GM19351 (cell line): ENCODE measurements around the gene MPV17L2.
"Not testable (repeated sequence)": the region's sequence is repeated elsewhere in the genome, so short reads cannot be mapped to it uniquely, and the experiment has no call there.

Source experiments
- ATAC-seq: cut with Tn5 transposase; IDR thresholded peaks from one replicate; pipeline ENCODE4 v1.9.1; 2021; ENCODE audit warnings: mild to moderate bottlenecking, moderate library complexity; ENCODE audit not compliant: unreplicated experiment

MPV17L2 gene

DNA sequence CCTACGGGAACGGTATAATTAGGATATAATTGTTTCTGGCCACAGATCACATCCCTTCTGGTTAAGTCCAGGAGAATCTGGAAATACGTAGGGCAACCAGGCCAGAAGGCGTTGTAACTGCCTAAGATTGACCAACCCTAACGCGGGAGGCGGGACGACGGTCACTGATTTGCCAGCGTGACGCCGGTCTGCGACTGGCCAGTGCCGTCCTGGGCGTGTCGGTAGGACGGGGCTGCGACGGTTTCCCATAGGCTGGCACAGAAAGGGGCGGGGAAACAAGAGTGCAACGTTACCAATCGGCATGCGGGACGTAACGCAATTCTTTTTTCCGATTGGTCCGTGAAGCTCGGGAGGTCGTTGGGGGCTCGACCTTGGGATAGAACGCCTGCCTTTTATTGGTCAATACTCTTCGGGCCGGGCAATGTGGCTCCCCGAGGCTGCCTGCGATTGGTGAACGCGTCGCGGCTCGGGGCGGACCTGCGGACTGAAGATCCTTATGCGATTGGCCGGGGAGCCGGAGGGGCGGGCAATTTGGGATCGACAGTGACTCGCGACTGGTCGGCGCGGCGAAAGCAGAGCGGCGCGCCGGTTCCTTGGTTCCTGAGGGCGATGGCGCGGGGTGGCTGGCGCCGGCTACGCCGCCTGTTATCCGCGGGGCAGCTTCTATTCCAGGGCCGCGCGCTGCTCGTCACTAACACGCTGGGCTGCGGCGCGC lies at the start of gene MPV17L2:
Gene MPV17L2 (plus strand): TSS at position 546 of the 715 bp plus-strand sequence. CDS start 64 bp downstream, at position 610.
- ATAC-seq: peak; percentile 82

DNA sequence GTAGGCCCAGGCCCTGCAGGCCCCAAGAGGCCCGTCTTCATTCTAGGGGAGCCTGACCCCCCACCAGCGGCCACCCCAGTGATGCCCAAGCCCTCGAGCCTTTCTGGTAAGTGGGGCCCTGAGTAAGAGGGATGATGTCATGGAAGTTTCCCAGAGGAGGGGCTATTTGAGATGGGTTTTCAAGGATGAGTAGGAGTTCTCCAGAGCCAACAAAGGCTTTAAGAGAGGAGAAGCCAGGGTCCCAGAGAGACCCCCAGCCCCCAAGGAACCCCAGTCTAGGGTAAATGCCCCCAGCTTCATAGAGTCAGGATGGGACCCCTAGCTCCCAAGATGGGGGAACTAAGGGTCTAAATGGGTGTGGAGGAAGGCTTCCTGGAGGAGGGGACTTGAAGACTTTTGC lies 49.1 kb upstream of the MPV17L2 start:
- no peak for ATAC-seq

DNA sequence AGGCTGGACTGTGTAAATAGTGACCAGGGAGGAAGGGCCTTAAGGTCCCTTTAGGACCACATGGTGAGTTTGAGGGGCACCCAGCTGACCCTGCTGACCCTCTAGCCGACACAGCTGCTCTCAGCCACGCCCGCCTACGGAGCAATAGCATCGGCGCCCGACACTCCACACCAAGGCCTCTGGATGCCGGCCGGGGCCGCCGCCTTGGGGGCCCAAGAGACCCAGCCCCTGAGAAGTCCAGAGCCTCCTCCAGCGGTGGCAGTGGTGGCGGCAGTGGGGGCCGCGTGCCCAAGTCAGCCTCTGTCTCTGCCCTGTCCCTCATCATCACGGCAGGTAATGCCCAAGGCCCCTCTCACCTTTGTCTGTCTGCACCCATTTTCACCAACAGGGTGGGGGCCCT lies 48.7 kb upstream of the MPV17L2 start:
- ATAC-seq: no peak

GRCh38 chr19:18144906-18145305 lies 48.1 kb upstream of the MPV17L2 start:
- no peak for ATAC-seq

DNA sequence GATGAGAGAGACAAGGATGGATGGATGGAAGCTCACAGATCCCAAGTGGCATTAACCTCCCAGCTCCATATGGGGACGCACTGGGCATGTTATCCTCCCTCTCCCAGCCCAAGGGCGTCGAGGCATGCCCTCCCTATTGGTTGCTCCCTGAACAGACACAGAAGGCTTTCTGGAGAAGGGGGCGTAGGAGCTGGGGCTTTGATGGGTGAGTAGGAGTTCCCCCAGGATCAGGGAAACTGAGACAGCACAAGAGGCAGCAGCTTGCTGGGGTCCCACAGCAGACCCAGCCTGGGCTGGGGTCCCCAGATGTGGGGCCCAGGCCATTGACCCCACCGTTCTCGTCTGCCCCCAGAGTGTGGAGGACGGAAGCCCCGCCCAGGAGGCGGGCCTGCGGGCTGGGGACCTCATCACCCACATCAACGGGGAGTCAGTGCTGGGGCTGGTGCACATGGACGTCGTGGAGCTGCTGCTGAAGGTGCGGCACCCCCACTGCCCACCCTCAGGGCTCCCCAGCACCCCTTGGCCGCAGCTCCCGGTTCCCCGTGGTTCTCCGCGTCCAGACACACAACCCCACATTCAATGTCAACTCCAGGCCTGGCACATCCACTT lies 47.5 kb upstream of the MPV17L2 start:
- ATAC-seq: no peak

GRCh38 chr19:18147396-18147795 lies 45.6 kb upstream of the MPV17L2 start:
- no peak for ATAC-seq

DNA sequence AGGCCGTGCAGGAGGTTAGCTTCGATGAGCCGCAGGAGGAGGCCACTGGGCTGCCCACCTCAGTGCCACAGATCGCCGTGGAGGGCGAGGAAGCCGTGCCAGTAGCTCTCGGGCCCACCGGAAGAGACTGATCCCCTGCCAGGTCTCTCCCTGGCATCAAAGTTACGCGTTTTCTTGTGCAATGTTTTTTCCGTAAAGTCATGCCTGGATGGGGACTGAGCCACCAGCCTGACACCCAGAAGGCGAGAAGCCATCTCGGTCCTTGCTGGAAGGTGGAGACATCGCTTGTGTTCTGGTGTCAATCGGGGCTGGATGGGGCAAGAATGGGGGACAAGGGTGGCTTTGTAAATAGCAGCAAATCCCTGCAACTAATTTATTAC lies 43.4 kb upstream of the MPV17L2 start:
- ATAC-seq: no peak

- ATAC-seq: no peak
These were observed 42.0 kb upstream of the MPV17L2 start for GRCh38 chr19:18150776-18151624.

DNA sequence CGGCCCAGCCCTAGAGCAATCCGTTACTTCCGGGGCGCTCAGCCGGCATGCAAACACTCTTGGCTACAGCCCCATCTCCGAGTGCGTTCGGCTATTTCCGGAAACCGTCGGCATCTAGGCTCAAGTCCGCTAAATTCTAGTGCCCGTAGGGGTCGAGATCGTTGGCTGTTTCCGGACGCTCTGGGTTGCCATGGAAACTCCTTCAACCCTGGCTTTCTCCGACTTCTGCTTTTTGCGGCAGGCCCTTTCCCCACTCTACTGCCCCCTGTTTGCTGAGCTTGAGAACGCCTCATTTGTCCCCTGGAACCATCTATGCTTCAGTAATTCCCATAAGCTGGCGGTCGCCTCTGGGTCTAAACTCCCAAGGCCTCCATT lies 40.6 kb upstream of the MPV17L2 start:
- ATAC-seq: peak; percentile 66

- peak; percentile 75 for ATAC-seq
These were observed 40.0 kb upstream of the MPV17L2 start, which contains the start of gene PIK3R2 for GRCh38 chr19:18152817-18153555. Gene PIK3R2 (plus strand): TSS chr19:18153163. CDS start chr19:18155880, 2,717 bp downstream.

DNA sequence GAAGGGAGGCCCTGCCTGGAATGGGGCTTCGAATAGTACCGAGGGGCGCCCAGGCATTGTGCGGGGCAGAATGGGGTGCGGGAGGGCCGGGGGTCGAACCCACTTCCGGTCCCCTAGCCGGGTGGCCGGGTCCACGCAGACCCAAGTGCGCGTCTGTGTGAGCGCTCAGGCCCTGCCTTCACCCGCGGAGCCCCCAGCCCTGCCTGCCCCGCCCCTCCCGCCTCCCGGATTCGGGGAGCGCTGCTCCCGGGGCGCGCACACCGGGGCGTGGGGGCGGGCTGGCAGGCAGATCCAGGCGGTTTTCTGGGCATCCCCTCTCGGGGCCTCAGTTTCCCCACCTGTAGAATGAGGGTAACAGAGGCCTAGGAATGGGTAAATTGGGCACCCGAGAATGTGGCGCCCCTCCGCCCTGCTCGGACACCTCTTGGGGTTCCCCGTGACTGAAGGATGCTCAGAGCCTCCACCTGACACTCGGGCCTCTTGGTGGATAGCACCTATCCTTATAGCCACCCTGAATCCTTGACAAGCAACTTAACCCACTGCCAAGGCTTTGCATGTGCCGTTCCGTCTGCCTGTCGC lies 39.4 kb upstream of the MPV17L2 start:
- peak; percentile 2 for ATAC-seq

DNA sequence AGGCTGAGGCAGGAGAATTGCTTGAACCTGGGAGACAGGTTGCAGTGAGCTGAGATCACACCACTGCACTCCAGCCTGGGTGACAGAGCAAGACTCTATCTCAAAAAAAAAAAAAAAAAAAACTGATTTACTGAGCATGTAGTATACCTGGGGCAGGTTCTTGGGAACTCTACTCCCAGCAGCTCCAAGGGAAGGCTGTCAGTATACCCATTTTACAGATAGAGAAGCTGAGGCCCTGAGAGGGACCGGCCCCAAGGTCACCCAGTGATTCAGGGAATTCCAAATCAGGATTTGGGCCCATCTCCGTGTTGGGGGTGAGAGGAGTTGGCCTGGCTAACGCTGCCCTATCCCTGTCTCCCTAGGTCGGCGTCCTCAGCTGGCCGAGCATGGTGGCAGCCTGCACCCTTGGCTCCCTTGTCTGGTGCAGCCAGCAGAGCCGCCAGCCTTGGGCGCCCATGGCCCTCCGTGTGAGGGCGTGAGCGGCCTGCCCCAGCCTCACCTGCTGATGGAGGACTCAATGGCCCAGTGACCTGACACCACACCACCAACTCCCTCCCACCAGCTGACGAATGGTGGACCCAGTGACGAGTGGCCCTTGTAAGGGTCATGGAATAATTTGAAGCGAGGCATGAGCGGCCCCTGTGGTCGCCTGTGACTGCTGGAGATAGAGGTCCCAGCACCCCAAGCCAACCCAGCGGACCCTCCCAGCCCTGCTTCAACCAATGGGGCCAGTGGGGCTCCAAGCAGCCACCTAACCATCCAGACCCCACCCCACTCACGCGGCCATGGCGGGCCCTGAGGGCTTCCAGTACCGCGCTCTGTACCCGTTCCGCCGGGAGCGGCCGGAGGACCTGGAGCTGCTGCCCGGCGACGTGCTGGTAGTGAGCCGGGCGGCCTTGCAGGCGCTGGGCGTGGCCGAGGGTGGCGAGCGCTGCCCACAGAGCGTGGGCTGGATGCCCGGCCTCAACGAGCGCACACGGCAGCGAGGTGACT lies 37.6 kb upstream of the MPV17L2 start:
- ATAC-seq: no peak

DNA sequence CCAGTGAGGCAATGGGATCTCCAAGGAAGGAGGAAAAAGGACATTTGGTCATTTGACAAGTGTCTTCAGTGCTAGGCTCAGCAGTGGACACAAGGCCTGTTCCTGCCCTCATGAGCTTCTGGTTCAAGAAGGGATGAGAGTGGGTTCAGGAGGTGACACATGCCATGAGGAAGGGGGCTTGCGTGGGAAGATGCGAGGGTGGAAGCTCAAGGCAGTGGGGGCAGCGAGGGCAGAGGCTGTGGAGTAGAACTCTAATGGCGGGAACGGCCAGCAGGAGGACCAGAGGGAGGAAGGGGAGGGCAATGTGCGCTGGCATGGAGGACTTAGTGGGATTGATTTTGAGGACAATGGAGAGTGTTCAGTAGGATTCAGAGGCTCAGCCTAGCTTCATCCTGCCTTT lies 36.8 kb upstream of the MPV17L2 start:
- ATAC-seq: no peak

DNA sequence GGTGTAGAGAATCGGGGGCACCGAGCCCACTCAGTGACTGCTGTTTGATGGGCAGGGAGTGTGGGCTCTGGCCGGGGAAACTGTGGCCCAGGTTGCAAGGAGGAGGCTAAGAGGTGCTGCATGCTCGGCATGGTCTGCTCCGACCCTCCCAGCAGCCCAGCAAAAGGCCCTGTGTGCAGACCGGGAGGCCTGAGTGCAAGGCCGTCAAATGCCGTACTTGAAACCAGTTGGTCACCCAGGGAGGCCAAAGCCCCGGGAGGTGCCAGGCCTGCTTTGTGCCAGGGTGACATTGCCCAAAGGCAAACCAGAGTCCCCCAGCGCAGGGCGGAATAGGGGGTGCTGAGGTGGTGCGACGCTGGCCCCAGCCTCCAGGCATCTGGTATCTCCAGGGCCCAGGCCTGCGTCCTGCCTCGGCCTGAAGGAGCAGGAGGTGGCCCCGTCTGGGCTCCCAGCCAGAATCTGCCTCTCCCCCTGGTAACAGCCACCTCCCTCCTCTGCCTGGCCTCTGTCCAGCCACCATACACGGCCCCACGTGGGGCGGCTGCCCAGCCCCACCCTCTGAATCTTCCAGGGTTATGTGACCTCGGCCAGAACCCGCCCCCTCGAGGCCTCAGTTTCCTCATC lies 36.1 kb upstream of the MPV17L2 start:
- ATAC-seq: no peak

DNA sequence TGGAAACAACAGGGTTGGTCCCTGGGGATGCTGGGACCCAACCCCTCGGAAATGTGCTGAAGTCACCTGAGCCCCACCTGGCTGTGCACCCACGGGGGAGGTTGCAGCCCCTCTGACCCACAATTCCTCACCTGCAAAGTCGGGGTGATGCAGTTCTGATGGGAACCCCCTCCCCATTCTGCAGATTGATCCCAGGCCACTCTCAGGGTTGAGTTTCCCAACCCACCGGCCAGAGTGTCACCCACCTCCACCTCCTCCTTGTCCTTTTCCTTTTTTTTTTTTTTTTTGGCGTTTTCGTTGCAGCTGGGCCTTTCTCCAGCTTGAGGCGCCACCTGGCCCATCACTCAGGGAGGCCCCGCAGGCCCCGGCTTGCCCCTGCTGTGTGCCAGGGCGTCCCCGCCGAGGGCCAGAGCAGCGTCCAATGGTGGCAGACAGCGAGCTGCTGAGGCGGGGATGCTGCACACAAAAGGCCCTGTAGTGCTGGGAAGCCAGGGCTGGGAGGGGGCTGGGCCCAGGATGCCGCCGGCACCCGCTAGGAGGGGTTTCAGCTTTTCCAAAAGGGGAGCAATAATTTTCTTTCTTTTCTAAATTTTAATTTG lies 35.5 kb upstream of the MPV17L2 start:
- ATAC-seq: no peak

DNA sequence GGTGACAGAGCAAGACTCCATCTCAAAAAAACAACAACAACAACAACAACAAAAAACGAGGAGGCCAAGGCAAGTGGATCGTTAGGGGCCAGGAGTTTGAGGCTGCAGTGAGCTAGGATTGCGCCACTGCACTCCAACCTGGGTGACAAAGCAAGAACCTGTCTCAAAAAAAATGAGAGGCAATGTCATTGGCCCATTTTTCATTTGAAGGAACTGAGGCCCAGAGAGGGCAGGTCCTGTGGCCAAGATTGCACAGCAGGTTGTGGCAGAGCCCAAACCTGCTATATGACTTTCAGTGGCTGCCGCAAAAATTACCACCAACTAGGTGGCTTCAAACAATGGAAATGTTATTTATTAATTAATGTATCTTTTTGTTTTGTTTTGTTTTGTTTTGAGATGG lies 34.6 kb upstream of the MPV17L2 start:
- no peak for ATAC-seq

- ATAC-seq: not testable (repeated sequence)
These were observed 33.9 kb upstream of the MPV17L2 start for GRCh38 chr19:18159059-18159616.

DNA sequence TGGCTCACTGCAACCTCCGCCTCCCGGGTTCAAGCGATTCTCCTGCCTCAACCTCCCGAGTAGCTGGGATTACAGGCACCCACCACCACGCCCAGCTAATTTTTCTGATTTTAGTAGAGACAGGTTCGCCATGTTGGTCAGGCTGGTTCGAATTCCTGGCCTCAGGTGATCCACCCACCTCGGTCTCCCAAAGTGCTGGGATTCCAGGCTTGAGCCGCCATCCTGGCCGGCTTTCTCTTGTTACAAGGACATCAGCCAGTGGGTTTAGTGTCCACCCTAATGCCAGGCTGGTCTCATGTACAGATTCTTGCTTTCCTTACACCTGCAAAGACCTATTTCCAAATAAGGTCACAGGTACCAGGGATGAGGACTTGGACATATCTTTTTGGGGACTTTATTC lies 33.2 kb upstream of the MPV17L2 start:
- ATAC-seq: no peak
